ENCODE results near the gene CAMTA1.
"Not testable (repeated sequence)": the region's sequence is repeated elsewhere in the genome, so short reads cannot be mapped to it uniquely, and the experiment has no call there.

Gene CAMTA1

DNA sequence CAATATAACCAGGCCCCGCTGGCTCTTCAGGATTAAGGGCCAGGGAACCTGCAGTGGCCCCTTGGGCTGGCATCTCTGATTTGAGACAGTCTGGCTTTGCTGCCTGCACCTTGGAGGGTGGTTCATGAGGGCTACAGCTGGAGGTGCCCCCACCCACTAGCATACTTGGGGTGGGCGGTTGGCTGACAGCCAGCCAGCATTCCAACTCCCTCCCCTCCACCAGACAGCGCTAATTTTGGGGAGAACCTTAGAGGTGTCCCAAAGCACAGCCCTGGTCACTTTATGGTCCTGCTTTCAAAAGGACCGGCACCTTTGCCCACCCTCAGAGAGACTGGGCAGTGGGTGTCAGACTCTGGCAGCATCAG, 805.2 kb downstream of the CAMTA1 start:
- DNase-seq (ENCODE audit: low spot score), result no peak

- no peak for DNase-seq (ENCODE audit: low spot score)
Observed at GRCh38 chr1:7591565-7591964, 806.3 kb downstream of the CAMTA1 start.

GRCh38 chr1:7592120-7592798, 807.0 kb downstream of the CAMTA1 start:
- no peak for DNase-seq (ENCODE audit: low spot score)

- DNase-seq (ENCODE audit: low spot score), result no peak
Observed at GRCh38 chr1:7594002-7594713, 808.9 kb downstream of the CAMTA1 start.

- DNase-seq (ENCODE audit: low spot score), result no peak
Observed at GRCh38 chr1:7594714-7595295, 809.6 kb downstream of the CAMTA1 start.

- DNase-seq (ENCODE audit: low spot score), result no peak
Observed at GRCh38 chr1:7595336-7595735, 810.1 kb downstream of the CAMTA1 start.

DNA sequence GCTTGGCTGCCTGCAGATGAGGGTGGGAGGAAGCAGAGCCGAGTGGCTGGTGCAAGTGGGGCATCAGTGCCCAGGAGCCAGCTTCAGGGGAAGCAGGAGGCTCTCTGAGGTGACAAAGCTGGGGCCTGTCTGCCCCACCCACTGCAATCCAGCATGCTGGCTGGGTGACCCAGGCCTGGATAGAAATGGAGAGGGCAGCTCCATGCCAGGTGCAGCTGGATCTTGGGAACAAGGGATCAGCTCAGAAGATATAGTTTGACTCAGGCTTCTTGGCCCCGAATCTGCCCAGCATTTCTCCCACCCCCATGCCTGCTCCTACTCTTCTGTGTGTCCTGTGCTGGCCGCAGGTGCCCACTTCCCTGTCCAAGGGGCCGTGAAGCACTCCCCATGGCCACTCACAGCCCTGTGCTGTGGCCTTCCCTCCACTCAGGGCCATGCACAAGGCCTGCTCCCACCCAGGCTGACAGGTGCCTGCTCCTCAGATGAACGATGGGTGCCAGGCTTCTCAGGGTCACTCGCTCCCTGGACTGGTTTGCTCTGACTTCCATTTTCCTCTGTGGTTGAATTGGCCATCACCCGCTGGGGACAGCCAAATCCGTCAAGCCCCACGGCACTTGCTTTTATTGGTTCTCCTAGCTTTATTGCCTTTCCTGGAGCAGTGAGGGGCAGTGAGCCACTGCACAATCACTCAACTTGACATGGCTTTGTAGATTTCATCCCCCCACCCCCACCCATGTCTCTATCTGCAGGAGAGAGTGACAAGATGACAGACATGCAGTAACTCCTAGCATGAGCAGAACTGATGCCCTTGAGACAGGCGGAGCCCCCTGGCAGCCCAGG, 811.1 kb downstream of the CAMTA1 start:
- no peak for DNase-seq (ENCODE audit: low spot score)

DNA sequence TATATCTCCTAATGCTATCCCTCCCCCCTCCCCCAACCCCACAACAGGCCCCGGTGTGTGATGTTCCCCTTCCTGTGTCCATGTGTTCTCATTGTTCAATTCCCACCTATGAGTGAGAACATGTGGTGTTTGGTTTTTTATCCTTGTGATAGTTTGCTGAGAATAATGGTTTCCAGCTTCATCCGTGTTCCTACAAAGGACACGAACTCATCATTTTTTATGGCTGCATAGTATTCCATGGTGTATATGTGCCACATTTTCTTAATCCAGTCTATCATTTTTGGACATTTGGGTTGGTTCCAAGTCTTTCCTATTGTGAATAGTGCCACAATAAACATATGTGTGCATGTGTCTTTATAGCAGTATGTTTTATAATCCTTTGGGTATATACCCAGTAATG, 812.8 kb downstream of the CAMTA1 start:
- not testable (repeated sequence) for DNase-seq (ENCODE audit: low spot score)

DNA sequence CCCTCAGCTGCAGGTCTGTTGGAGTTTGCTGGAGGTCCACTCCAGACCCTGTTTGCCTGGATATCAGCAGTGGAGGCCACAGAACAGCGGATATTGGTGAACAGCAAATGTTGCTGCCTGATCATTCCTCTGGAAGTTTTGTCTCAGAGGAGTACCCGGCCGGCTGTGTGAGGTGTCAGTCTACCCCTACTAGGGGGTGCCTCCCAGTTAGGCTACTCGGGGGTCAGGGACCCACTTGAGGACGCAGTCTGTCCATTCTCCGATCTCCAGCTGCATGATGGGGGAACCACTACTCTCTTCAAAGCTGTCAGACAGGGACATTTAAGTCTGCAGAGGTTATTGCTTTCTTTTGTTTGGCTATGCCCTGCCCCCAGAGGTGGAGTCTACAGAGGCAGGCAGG, 819.7 kb downstream of the CAMTA1 start:
- not testable (repeated sequence) for DNase-seq (ENCODE audit: low spot score)

DNA sequence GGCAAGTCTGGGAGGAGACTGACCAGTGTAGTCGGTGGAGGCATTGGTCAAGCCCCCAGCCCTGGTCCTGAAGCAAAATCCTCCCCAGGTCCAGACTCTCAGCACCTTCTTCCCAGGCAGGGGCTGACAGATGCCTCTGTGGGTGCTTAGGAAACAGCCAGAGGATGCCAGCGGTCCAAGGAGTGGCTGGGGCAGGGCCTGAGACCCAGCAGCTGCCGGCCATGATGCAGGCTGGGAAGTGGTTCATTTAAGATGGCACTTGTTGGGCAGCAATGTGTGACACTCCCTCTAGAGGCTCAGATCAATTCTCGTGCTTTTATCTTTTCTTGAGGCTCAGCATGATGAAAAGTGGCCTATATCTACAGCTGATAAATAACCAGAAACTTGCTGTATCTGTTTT, 820.8 kb downstream of the CAMTA1 start:
- no peak for DNase-seq (ENCODE audit: low spot score)

DNA sequence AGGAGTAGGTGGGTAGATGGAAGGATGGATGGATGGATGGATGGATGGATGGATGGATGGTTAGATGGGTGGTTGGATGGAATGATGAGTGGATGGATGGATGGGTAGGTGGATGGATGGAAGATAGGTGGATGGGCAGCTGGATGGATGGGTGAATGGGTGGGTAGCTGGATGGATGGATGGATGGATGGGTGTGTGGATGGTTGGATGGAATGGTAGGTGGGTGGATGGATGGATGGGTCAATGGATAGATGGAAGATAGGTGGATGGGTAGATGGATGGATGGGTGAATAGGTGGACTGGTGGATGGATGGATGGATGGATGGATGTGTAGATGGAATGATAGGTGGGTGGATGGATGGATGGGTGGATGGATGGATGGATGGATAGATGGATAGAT, 821.8 kb downstream of the CAMTA1 start:
- DNase-seq (ENCODE audit: low spot score), result no peak

DNA sequence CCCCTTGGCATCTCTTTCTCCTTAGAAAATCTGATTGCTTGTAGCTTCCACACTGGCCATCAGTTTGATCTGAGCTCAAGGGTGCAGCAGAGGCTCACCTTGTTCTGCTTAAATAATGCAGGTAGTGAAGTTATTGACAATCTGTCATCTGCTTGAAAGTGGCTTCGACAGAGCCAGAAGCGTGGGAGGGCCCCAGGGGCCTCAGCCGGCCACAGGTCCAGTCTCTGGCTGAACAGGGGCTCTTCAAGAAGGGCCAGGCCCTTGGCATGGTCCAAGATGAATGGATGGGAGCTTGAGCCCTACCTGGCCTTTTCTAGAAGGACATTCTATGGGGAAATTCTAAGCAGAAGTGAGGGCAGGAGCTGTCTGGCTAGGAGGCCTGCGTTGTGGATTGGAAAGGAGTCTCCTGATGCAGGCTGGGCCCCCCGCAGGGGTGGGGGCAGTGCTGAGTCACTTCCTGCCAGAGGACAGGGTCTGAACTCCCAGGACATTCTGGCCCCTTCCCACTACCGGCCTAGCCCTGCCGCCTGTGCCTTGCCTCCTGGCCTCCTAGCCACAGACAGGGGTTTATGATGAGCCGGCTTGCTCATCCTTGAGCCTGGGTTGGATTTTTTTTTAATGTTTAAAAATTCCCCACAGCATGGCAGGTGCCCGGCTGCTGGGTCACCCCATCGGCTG, 823.5 kb downstream of the CAMTA1 start:
- DNase-seq (ENCODE audit: low spot score), result no peak

- DNase-seq (ENCODE audit: low spot score), result no peak
Observed at GRCh38 chr1:7609311-7609994, 824.2 kb downstream of the CAMTA1 start.

DNA sequence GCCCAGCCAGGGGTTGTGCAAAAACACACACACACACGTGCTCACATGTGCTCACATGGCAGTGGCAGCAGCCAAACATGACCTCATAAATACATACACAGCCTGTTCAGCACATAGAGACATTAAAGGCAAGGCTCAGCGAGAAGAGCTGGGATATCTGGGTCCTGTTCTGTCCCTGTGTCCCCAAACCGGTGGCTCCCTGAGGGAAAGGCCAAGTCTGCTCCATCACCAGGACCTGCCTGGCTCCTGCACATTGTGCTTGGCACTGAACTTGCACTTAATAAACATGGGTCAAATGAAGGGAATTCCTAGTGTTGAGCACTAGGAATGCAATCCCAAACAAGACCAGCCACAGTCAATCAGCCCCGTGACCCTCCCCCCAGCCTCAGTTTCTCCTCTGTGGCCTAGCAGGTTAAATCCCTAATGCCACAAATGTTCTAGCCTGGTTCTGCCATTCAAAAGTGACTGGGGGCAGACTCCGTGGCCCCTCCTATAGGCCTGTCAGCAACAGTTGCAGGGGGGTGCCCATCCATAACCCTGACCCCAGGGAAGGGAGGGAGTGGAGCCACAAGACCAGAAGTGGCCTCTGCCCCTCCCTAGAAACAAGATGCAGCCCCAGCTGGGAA, 825.0 kb downstream of the CAMTA1 start:
- DNase-seq (ENCODE audit: low spot score), result no peak

DNA sequence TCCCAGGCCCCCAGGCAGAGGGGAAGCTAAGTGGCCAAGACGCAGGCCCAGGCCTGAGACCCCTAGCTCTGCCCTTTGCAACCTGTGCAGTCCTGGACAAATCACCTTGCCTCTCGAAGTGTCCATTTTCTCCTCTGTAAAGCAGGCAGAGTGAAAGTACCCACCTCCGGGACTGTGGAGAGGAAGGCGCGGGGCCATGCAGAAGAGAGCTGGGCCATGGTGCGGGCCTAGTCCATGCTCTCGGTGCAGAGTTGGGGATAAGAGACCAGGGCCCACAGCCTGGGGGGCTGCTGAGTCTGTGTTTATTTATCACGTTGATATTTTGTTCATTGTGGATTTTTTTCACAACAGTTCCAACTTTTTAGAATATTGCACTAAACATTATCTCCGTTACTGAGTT, 825.7 kb downstream of the CAMTA1 start:
- no peak for DNase-seq (ENCODE audit: low spot score)

- DNase-seq (ENCODE audit: low spot score), result no peak
Observed at GRCh38 chr1:7611421-7612010, 826.3 kb downstream of the CAMTA1 start.

GRCh38 chr1:7613106-7613850, 828.0 kb downstream of the CAMTA1 start:
- no peak for DNase-seq (ENCODE audit: low spot score)

GRCh38 chr1:7613851-7614205, 828.6 kb downstream of the CAMTA1 start:
- no peak for DNase-seq (ENCODE audit: low spot score)

DNA sequence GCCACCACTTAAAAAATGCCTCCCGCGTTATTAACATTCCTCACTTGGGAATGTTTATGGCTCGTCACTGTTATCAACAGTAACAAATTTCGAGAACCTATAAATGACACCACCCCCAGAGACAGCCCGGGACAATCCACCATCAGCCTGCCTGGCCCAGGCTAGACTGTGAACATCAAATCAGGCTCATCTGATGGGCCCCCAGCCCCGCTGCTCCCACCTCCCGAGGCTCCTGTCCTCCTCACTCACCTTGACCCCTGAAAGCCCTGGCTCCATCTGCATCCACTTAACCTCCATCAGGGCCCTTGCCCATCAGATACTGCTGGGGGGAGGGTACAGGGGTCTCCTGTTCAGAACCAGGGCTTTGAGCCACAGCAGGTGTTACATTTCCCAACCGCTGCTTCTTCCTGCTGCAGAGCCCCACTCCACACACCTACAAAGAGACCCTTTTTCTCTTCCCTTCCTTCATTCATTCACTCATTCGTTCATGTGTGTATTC, 829.4 kb downstream of the CAMTA1 start:
- DNase-seq (ENCODE audit: low spot score), result no peak

DNA sequence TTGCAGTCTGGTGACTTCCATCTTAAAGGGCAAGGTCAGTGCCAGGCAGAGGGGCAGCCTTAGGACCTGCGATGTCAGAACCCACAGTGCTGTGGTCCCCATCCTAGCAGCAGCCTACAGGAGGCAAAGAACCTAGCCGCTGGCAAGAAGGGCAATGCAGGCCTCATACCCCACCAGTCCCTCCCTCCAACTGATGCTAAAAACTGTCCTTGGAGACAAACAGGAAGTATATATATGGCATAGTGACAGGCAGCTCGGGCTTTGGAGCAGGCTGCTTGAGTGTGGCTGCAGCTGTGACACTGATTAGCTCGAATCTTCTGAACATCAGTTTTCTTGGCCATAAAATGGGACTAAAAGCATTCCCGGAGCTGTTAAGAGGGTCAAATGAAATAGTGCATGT, 829.9 kb downstream of the CAMTA1 start:
- DNase-seq (ENCODE audit: low spot score), result no peak

Data from Ammon's horn (tissue), 1 donor.